Body of pancreas (tissue), 4 donors: Measurements from ENCODE around the gene PTPRT. TPM values are rescaled to one million over a fixed set of nuclear protein-coding genes. Genes with fewer than 3 reads are reported as not detected.

Experiments
- ATAC-seq: fragments of 150-250 bp; one replicate; pipeline ENCODE4 v1.9.1; 2016
- DNase-seq, 4 donors: peaks; one replicate each; pipeline ENCODE4 v3.0.0-alpha.2; 2019
- H3K27ac ChIP-seq, 4 donors: fragments of 200-600 bp; sonication (generic); 1 replicate in 3 of 4; 2 replicates in 1 of 4; pipeline versions ENCODE4 v1.5.1 to v1.6.1; 2016 to 2019; ENCODE audit warnings: mild to moderate bottlenecking in 1 of 4, mixed read lengths in 1 of 4, moderate library complexity in 1 of 4
- H3K27me3 ChIP-seq, 2 donors: fragments of 200-600 bp; sonication (generic); one replicate each; pipeline ENCODE4 v1.6.0; 2016; ENCODE audit warnings: mild to moderate bottlenecking in 1 of 2
- H3K36me3 ChIP-seq, 2 donors: fragments of 200-600 bp; sonication (generic); replicated peaks in 1 of 2; 2 replicates each; pipeline ENCODE4 v1.5.1; 2016; ENCODE audit warnings: low read depth in 2 of 2; ENCODE audit not compliant: insufficient read depth in 1 of 2
- H3K4me1 ChIP-seq: fragments of 200-600 bp; sonication (generic); one replicate; pipeline ENCODE4 v1.6.0; 2016
- H3K4me3 ChIP-seq, 2 donors: fragments of 200-600 bp; sonication (generic); 1 replicate in 1 of 2; 2 replicates in 1 of 2; pipeline ENCODE4 v1.5.1; 2016 to 2019
- H3K9me3 ChIP-seq, 3 donors: fragments of 200-600 bp; sonication (generic); 1 replicate in 2 of 3; 2 replicates in 1 of 3; pipeline ENCODE4 v1.5.1; 2016
- POLR2A ChIP-seq, 3 donors: fragments of 450-650 bp; IDR thresholded peaks; one replicate each; pipeline ENCODE4 v1.6.1; 2016; ENCODE audit warnings: antibody characterized with exemption in 3 of 3, mild to moderate bottlenecking in 2 of 3
- WGBS, 2 donors: methylation state at CpG; one replicate each; pipeline ENCODE4 v1.1.5; 2017; 5-methylcytosine and 5-hydroxymethylcytosine counted together
- intact Hi-C: fragments of 100-400 bp; cut with DNase I; formaldehyde crosslinking; loops from one replicate; pipeline ENCODE4 v1.15.1; 2023
- total RNA-seq, 2 donors: library from RNA; depleted of rRNA; stranded (reverse); fragments of >200 nt; gene quantifications; one replicate each; pipeline ENCODE4 v1.1.0, GENCODE V29; 2016
- TF ChIP-seq, protein P1 (sequence below), 7 experiments: fragments of 450-650 bp in 4 of 7; fragments of 200-600 bp in 3 of 7; sonication (generic) in 3 of 7; IDR thresholded peaks; one replicate each; pipeline ENCODE4 v1.5.1; 2016 to 2019; ENCODE audit warnings: antibody characterized with exemption in 7 of 7

PTPRT gene
- total RNA-seq, 2 donors from 2014 or later: 0.33 to 1.0 TPM

DNA sequence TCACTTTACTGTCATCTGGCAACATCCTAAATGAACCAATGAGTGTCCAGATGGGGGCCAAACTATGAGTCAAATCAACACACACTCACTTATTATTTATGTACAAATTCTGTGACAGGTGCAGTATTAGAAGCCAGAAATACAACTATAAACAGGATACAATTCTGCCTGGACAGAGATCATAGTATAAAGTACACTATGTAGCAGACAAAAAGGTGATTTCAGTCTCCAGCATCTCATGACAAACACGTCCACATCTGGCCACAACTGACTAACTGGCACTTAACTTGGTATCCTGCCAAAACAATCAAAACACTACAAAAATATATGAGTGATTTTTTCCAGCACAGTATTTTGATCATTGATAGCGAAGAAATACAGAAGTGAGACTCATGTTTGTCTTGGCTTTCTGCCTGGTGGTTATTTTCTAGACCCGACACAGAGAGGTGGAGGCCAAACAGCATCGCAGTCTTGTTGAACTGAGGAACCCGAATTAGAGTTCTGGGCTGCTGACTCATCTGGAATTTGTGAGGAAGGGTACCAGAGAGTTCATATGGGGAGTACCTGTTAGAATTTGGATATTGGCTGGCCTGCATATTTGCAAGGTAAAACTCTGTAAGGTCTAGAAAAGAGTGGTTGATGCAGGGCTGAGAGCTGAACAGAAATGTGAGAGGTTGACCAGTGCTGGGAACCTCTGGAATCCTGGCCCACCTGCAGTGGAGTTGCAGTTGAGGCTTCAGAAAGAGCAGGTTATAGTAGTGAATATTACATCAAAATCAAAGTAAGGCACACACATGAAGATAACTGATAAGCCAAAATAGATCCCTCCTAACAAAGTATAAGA is 475.2 kb downstream of the PTPRT start:
- Histone ChIP-seq H3K4me1 (peaks cover 9% of the 10 kb centered on the region), H3K9me3 (peaks cover 0 to 10% (median 0%) of the 10 kb centered on the region in 3 donors), H3K27me3 (no peaks in the 10 kb centered on the region), H3K4me3 (no peak overlapping the region), H3K27ac (no peak overlapping the region), H3K36me3 (no peaks in the 10 kb centered on the region)
- 2 to 11% methylated on average over 5 of the region's 5 CpGs for WGBS, 2 donors
- ATAC-seq (peak; percentile 59), DNase-seq (peak; percentile 21 to 43 (median 30))
- TF ChIP-seq, protein P1, sequence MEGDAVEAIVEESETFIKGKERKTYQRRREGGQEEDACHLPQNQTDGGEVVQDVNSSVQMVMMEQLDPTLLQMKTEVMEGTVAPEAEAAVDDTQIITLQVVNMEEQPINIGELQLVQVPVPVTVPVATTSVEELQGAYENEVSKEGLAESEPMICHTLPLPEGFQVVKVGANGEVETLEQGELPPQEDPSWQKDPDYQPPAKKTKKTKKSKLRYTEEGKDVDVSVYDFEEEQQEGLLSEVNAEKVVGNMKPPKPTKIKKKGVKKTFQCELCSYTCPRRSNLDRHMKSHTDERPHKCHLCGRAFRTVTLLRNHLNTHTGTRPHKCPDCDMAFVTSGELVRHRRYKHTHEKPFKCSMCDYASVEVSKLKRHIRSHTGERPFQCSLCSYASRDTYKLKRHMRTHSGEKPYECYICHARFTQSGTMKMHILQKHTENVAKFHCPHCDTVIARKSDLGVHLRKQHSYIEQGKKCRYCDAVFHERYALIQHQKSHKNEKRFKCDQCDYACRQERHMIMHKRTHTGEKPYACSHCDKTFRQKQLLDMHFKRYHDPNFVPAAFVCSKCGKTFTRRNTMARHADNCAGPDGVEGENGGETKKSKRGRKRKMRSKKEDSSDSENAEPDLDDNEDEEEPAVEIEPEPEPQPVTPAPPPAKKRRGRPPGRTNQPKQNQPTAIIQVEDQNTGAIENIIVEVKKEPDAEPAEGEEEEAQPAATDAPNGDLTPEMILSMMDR (IDR thresholded peaks at IDR 0.05): no peak
- intact Hi-C loops: no loop called here

DNA sequence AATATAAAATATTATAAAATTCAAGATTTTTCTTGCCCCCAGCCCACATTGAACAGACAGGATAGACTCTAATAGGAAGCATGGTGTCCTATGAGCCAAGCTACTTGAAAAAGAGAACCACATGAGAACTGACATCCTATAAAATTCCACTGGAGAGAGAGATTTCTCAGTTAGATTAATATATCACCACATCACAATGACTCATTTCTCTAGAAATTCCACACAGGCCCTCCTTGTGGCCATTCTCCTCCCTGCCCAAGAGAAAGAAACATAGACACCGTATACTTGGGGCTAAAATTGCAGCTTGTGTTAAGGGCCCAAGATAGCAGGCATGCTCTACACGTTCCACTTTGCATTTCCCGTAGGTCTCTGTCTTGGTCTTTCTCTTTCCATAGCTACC is 481.4 kb downstream of the PTPRT start:
- Histone ChIP-seq H3K4me1 (no peaks in the 10 kb centered on the region), H3K27me3 (no peaks in the 10 kb centered on the region), H3K9me3 (peaks cover 0 to 10% (median 0%) of the 10 kb centered on the region in 3 donors), H3K36me3 (no peaks in the 10 kb centered on the region), H3K27ac (no peak overlapping the region), H3K4me3 (no peak overlapping the region)
- TF ChIP-seq, protein P1 (IDR thresholded peaks at IDR 0.05): no peak
- TF ChIP-seq POLR2A (IDR thresholded peaks at IDR 0.05): no peak
- DNase-seq (no peak), ATAC-seq (no peak)
- intact Hi-C loops: no loop called here
- WGBS, 2 donors: 85 to 86% methylated on average over 3 of the region's 3 CpGs

DNA sequence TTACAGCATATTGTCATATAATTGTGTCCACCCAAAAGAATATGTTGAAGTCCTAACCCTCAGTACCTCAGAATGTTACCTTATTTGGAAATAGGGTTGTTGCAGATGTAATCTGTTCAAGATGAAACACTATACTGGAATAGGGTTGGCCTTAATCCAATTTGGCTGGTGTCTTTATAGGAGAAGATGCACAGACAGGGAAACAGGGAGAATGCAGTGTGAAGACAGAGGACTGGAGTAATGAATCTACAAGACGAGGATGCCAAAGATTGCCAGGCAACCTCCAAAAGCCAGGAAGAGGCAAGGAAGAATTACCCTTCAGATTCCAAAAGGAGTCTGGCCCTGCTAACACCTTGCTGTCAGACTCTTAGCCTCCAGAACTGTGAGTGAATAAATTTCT is 482.9 kb downstream of the PTPRT start:
- intact Hi-C loops: no loop called here
- ATAC-seq: no peak

DNA sequence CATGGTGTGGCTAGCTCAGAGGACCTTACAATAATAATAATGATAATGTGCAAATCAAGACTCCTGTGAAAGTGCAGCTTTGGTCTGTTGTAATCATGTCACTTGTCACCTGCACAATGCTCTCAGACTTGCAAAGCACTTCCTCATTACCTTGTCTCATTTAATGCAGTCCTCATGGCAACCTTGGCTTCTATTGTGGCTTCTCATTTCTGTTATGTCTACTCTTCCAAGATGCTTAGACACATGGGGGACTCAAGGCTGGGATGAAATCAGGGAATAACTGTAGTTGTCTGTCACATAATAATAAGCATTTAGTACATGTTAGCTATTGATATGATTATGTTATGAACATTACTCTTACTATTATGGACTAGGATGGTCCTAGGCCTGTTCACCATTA is 484.2 kb downstream of the PTPRT start:
- DNase-seq (no peak), ATAC-seq (no peak)
- TF ChIP-seq POLR2A (IDR thresholded peaks at IDR 0.05): no peak
- TF ChIP-seq, protein P1 (IDR thresholded peaks at IDR 0.05): no peak
- H3K27me3 ChIP-seq: no peaks in the 10 kb centered on the region
- intact Hi-C loops: no loop called here
- H3K4me3 ChIP-seq: no peak overlapping the region
- no peaks in the 10 kb centered on the region for H3K4me1 ChIP-seq
- no peak overlapping the region for H3K27ac ChIP-seq
- H3K36me3 ChIP-seq: no peaks in the 10 kb centered on the region
- peaks cover 0 to 7% (median 0%) of the 10 kb centered on the region in 3 donors for H3K9me3 ChIP-seq

More for the DNA sequence above, 482.9 kb downstream of the PTPRT start:
- Histone ChIP-seq H3K4me1 (no peaks in the 10 kb centered on the region), H3K9me3 (peaks cover 0 to 10% (median 0%) of the 10 kb centered on the region in 3 donors), H3K36me3 (no peaks in the 10 kb centered on the region), H3K27ac (no peak overlapping the region), H3K4me3 (no peak overlapping the region), H3K27me3 (no peaks in the 10 kb centered on the region)
- DNase-seq: no peak
- 83 to 90% methylated on average over 1 of the region's 1 CpG for WGBS, 2 donors
- no peak for TF ChIP-seq POLR2A (IDR thresholded peaks at IDR 0.05)
- TF ChIP-seq, protein P1 (IDR thresholded peaks at IDR 0.05): no peak

DNA sequence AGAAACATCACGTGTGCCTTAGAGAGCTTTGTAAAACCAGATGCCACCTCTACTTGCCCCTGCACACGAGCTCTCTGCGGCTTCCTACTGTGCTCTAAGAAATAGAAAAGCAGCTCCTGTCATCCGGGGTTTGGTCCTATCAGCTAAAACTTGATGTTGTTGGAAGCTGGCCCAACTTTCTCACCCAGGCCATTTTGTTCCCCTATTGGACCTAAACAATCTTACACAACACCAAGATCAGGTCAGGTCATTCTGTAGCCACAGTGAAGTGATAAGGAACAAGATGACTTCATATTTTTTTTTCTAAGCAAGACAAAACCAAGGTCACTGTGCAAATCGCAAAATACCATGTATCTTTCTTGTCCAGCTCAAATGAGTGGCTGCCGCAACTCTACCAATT is 486.0 kb downstream of the PTPRT start:
- TF ChIP-seq, protein P1 (IDR thresholded peaks at IDR 0.05): no peak
- TF ChIP-seq POLR2A (IDR thresholded peaks at IDR 0.05): no peak
- H3K27ac ChIP-seq: no peak overlapping the region
- intact Hi-C loops: no loop called here

More for the DNA sequence above, 486.0 kb downstream of the PTPRT start:
- no peak for DNase-seq
- 80% methylated on average over 6 of the region's 6 CpGs for WGBS, 2 donors
- Histone ChIP-seq H3K4me1 (no peaks in the 10 kb centered on the region), H3K9me3 (no peaks in the 10 kb centered on the region), H3K27me3 (no peaks in the 10 kb centered on the region), H3K4me3 (no peak overlapping the region), H3K36me3 (no peaks in the 10 kb centered on the region)
- ATAC-seq: no peak
